ENCODE results near the gene FBXO46.

Gene FBXO46

DNA sequence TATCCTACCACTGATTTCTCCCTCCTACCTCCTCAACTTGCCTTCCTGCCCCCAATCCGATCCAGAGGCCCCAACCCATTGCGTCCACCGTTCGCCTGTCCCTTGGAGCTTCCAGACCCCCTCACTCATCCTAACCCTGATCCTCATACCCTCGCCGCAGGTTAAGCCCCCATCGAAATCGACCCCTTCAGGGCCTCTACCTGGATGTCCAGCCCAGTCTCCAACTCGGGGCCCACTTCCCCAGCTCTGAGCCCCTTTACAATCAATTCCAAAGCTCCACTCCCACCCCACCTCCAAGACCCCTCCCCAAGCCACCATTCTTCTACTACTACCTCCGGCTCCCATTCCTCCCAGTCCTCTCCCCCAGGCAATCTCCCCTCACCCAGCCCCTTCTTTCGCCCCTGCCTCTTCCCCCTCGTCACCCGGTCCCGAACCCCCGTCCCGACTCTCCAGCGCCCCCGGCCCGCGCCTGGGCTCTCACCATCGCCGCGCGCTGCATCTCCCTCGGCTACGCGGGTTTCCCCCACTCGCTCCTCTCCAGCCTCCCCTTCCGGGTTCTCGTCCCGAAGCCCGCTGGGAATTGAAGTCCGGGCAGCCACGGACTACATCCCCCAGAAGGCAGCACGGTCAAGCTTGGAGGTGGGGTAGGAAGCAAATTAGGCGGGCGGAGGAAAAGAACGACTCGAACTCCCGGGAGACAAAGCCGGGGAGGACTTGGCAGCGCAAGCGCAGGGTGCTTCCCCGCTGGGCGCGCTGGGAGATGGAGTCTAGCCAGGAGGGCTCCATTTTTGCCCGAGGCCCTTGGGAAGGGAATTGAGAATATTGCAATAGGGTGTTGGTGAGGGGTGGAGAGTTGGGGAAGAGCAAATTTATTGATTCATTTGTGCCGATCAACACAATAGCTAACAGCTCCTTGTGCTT is at the start of gene FBXO46:
TSS of gene FBXO46 (minus strand) at position 529 of the 921 bp plus-strand sequence. CDS start 17,401 bp downstream, outside the sequence.
- peak; percentile 99 to 100 for DNase-seq (ENCODE audit: low read depth in 2 of 2)
- H3K4me3 ChIP-seq (replicated peaks in 1 of 2; ENCODE audit: low read depth in 2 of 2, low read length in 2 of 2), result peak within 1 kb of the TSS; percentile 92 to 94
- TF ChIP-seq, protein P1, sequence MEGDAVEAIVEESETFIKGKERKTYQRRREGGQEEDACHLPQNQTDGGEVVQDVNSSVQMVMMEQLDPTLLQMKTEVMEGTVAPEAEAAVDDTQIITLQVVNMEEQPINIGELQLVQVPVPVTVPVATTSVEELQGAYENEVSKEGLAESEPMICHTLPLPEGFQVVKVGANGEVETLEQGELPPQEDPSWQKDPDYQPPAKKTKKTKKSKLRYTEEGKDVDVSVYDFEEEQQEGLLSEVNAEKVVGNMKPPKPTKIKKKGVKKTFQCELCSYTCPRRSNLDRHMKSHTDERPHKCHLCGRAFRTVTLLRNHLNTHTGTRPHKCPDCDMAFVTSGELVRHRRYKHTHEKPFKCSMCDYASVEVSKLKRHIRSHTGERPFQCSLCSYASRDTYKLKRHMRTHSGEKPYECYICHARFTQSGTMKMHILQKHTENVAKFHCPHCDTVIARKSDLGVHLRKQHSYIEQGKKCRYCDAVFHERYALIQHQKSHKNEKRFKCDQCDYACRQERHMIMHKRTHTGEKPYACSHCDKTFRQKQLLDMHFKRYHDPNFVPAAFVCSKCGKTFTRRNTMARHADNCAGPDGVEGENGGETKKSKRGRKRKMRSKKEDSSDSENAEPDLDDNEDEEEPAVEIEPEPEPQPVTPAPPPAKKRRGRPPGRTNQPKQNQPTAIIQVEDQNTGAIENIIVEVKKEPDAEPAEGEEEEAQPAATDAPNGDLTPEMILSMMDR (IDR thresholded peaks at IDR 0.05; ENCODE audit: low read depth, low read length), result no peak

GRCh38 chr19:45780146-45780447 is 49.4 kb upstream of the FBXO46 start:
- DNase-seq (ENCODE audit: low read depth in 2 of 2), result no peak
- TF ChIP-seq, protein P1 (IDR thresholded peaks at IDR 0.05; ENCODE audit: low read depth, low read length), result no peak
- no peak overlapping the region for H3K4me3 ChIP-seq (replicated peaks in 1 of 2; ENCODE audit: low read depth in 2 of 2, low read length in 2 of 2)

GRCh38 chr19:45779231-45780145 is 48.8 kb upstream of the FBXO46 start:
- TF ChIP-seq, protein P1 (IDR thresholded peaks at IDR 0.05; ENCODE audit: low read depth, low read length), result peak; percentile 34
- DNase-seq (ENCODE audit: low read depth in 2 of 2), result peak; percentile 51 to 58
- no peak overlapping the region for H3K4me3 ChIP-seq (replicated peaks in 1 of 2; ENCODE audit: low read depth in 2 of 2, low read length in 2 of 2)

DNA sequence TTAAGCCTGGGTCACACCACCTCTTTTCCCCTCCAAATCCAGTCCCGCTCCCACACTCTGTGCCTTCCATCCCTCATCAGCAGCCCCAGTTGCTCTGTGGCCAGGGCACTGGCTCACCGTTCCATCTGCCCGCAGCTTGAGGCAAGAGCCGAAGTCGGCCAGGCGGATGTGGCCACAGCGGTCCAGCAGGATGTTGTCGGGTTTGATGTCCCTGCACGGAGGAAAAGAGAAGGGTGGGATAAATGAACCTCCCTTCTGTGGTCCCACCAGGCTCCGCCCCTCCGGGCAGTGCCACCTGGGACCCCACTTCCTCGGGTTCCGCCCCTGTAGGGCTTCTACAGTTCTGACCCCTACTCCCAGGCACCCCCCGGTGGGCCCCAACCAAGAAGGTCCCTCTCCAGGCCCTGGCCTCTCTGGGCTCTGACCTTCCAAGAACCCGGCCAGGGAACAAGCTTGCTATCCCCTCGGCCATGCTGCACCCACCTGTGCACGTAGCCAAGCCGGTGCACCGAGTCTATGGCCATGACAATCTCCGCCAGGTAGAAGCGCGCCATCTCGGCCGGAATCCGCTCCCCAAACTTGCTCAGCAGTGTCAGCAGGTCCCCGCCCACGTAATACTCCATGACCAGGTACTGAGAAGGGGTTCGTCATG is 47.4 kb upstream of the FBXO46 start:
- TF ChIP-seq, protein P1 (IDR thresholded peaks at IDR 0.05; ENCODE audit: low read depth, low read length), result no peak
- DNase-seq (ENCODE audit: low read depth in 2 of 2), result no peak

DNA sequence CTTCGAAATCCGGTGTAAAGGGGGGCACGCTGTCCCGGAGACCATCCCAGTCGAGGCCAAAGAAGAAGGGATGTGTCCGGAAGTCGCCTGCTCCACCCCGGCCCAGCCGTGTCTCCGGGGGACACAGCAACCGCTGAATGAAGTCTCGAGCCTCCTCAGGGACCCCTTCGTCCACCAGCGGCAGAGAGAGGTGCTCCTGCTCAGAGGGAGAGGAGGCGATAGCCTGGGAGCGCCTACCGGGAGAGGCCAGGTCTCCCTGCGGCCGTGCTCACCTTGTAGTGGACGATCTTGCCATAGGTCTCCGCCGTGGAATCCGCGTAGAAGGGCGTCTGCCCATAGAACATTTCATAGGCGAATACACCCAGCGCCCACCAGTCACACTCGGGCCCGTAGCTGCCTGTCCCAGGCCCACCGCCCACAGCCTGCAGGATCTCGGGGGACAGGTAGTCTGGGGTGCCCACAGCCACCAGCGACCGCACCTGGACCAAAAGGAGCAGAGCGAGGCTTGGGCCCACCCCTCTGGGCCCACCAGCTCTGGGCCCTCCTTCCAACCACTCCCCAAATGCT is 46.8 kb upstream of the FBXO46 start:
- DNase-seq (ENCODE audit: low read depth in 2 of 2), result no peak
- no peak overlapping the region for H3K4me3 ChIP-seq (replicated peaks in 1 of 2; ENCODE audit: low read depth in 2 of 2, low read length in 2 of 2)
- TF ChIP-seq, protein P1 (IDR thresholded peaks at IDR 0.05; ENCODE audit: low read depth, low read length), result no peak

More for the DNA sequence above, 47.4 kb upstream of the FBXO46 start:
- no peak overlapping the region for H3K4me3 ChIP-seq (replicated peaks in 1 of 2; ENCODE audit: low read depth in 2 of 2, low read length in 2 of 2)

GRCh38 chr19:45774765-45775164 is 44.1 kb upstream of the FBXO46 start:
- TF ChIP-seq, protein P1 (IDR thresholded peaks at IDR 0.05; ENCODE audit: low read depth, low read length), result no peak
- no peak for DNase-seq (ENCODE audit: low read depth in 2 of 2)
- H3K4me3 ChIP-seq (replicated peaks in 1 of 2; ENCODE audit: low read depth in 2 of 2, low read length in 2 of 2), result no peak overlapping the region
